ENCODE results near the gene GSC.
"Not testable (repeated sequence)": the region's sequence is repeated elsewhere in the genome, so short reads cannot be mapped to it uniquely, and the experiment has no call there.

The GSC gene

GRCh38 chr14:94746131-94746530 is 23.8 kb downstream of the GSC start:
- DNase-seq (ENCODE audit: low read depth): no peak

GRCh38 chr14:94738751-94739150 is 31.2 kb downstream of the GSC start:
- DNase-seq (ENCODE audit: low read depth): no peak

- no peak for DNase-seq (ENCODE audit: low read depth)
Measured at GRCh38 chr14:94738097-94738496, 31.8 kb downstream of the GSC start.

- DNase-seq (ENCODE audit: low read depth): no peak
Measured at GRCh38 chr14:94728950-94729349, 41.0 kb downstream of the GSC start.

- DNase-seq (ENCODE audit: low read depth): not testable (repeated sequence)
Measured at GRCh38 chr14:94728440-94728839, 41.5 kb downstream of the GSC start.

- not testable (repeated sequence) for DNase-seq (ENCODE audit: low read depth)
Measured at GRCh38 chr14:94726649-94727048, 43.3 kb downstream of the GSC start.

- DNase-seq (ENCODE audit: low read depth): no peak
Measured at GRCh38 chr14:94724993-94725392, 44.9 kb downstream of the GSC start.

- no peak for DNase-seq (ENCODE audit: low read depth)
Measured at GRCh38 chr14:94722397-94722796, 47.5 kb downstream of the GSC start.
